Measurements from ENCODE around the gene BRAF.
"Not testable (repeated sequence)": the region's sequence is repeated elsewhere in the genome, so short reads cannot be mapped to it uniquely, and the experiment has no call there.

Gene BRAF

DNA sequence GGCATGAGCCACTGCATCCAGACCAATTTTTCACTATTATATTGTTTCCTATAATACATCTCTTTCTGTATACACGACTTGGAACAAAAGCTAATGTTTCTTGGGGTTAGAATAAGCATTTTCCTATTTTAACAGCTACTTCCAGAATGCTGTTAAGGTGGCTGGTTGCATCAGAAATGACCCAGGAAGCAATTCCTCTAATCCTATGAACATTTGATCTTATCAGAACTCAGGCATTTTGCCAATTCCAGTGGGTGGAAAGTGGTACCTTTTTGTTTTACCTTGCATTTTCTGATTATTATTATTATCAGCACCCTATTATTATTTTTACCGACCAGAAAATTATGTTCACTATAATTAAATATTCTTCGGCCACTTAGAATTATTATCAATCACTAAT is 154.9 kb downstream of the BRAF start:
- no peak for DNase-seq (ENCODE audit: low read depth)

DNA sequence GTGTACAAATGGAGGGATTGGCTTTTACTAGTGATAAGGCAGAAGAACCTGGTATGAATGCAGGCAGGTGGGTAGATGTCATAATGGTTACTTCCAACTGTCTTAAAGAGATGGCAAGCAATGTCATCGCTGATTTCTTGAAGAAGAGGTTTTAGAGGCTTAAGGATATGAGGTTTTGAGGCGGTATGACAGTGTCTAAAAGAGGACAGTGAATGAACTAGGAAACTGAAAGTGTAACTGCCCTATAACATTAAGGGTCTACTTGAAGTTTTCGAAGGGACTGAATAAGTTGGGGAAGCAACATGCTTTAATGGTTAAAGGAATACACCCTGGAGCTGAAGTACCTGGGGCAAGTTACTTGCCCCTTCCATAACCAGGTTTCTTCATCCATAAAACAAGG is 157.3 kb downstream of the BRAF start:
- DNase-seq (ENCODE audit: low read depth) = no peak

DNA sequence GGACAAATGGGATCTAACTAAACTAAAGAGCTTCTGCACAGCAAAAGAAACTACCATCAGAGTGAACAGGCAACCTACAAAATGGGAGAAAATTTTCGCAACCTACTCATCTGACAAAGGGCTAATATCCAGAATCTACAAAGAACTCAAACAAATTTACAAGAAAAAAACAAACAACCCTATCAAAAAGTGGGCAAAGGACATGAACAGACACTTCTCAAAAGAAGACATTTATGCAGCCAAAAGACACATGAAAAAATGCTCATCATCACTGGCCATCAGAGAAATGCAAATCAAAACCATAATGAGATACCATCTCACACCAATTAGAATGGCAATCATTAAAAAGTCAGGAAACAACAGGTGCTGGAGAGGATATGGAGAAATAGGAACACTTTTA is 159.3 kb downstream of the BRAF start:
- not testable (repeated sequence) for DNase-seq (ENCODE audit: low read depth)

DNA sequence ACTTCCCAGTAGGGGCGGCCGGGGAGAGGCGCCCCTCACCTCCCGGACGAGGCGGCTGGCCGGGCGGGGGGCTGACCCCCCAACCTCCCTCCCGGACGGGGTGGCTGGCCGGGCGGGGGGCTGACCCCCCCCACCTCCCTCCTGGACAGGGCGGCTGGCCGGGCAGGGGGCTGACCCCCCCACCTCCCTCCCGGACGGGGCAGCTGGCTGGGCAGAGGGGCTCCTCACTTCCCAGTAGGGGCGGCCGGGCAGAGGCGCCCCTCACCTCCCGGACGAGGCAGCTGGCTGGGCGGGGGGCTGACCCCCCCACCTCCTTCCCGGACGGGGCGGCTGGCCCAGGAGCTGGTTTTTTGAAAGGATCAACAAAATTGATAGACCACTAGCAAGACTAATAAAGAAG is 161.6 kb downstream of the BRAF start:
- DNase-seq (ENCODE audit: low read depth) = not testable (repeated sequence)

DNA sequence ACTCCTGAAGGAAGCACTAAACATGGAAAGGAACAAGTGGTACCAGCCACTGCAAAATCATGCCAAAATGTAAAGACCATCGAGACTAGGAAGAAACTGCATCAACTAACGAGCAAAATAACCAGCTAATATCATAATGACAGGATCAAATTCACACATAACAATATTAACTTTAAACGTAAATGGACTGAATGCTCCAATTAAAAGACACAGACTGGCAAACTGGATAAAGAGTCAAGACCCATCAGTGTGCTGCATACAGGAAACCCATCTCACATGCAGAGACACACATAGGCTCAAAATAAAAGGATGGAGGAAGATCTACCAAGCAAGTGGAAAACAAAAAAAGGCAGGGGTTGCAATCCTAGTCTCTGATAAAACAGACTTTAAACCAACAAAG is 163.4 kb downstream of the BRAF start:
- not testable (repeated sequence) for DNase-seq (ENCODE audit: low read depth)

DNA sequence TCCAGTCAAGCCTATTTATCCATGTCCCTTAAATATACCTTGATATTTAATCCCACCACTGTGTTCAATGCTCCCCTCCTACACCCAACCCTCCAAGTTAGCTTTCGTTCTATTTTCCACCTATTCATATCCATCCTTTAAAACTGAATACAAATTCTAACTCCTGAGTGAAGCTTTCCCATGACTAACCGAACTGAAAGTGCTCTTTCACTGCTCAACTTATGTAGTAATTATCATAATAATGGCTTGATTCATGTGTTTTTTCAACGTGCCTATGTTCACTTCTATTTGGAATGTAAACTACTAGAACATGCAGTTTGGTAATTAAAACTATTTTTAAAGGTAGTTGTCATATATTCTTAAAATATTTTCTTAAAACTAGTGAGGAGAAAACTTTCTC is 170.2 kb downstream of the BRAF start:
- DNase-seq (ENCODE audit: low read depth) = no peak

DNA sequence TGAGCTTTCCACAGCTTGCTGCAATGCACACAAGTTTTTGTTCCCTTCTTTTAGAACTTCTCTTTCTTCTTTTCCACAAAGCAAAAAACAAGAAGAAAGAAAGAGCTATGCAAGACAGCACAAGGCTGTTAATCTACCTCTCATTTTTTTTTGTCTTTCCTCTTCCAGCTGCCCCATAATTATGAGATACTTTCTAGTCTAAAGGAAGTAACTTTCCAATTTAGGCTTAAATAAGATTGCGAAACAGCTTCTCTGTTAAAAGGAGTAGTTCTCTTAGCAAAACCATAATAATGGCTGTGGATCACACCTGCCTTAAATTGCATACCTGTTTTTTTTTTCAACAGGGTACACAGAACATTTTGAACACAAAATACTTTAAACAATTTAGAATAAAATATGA is 172.2 kb downstream of the BRAF start:
- no peak for DNase-seq (ENCODE audit: low read depth)

DNA sequence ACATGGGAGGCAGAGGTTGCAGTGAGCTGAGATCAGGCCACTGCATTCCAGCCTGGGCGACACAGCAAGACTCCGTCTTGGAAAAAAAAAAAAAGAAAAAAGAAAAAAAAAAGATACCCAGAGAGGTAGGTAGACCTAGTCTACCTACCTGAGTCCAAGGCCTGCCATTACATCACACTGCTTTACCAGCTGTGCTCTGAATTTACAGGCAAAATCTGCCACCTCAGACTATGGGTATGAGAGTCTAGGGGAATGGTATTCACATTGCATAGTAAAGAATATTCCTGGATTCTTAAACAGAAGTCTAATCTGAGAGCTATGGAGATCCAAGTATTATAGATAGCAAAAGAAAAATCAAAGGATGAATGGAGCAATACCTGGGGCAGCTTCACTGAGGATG is 178.0 kb downstream of the BRAF start:
- DNase-seq (ENCODE audit: low read depth) = no peak

DNA sequence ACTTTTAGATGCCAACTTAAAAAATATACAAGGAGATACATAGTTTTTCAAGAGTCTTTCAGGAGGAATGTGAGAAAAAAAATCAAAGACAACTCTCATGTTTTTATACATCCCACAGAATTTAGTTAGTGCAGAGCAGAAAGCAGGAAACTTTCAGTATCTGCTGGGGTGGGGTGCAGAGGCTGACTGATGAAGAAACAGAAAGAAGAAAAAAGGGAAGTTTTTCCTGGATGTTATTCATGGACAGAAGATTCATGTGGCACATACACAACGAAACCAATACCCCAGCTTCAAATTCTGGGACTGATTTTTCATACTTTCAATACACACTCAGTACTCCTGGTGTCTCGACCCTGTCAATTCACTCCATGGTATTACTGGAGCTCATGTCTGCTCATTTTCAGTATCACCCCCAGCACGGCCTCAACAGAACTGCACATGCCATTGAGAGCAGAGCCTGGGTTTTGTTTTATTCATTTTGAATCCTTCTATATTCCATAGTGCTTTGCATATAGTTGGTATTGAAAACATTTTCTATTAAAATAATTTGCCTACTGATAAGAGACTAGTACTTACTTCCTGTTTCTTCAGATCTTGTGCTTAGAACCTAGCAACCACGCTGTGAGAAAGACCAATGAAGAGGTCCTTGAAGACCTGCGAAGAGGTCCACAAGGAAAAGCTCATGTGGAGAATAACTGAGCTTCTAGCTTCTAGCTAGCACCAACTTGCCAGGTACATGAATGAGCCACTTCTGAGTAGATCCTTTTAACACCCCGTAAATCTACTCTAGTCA is 179.3 kb downstream of the BRAF start:
- DNase-seq (ENCODE audit: low read depth) = no peak

DNA sequence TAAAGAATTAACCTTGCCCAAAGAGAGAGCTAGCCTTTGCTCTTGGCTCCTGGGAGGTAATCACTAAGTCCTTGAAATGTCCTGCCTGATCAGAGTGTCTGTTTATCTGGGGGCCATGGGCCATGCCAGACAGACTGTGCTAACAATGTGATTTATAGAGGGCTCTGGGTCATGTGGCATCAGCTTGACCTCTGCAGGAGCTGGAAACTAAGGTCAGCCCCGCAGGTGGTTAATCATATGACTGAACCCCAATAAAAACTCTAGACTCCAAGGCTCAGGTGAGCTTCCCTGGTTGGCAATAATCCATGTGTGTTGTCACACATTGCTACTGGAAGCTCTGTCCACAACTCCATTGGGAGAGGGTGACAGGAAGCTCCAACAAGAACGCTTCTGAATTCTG is 180.7 kb downstream of the BRAF start:
- DNase-seq (ENCODE audit: low read depth) = no peak

DNA sequence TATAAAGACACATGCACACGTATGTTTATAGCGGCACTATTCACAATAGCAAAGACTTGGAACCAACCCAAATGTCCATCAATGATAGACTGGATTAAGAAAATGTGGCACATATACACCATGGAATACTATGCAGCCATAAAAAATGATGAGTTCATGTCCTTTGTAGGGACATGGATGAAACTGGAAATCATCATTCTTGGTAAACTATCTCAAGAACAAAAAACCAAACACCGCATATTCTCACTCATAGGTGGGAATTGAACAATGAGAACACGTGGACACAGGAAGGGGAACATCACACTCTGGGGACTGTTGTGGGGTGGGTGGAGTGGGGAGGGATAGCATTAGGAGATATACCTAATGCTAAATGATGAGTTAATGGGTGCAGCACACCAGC is 181.5 kb downstream of the BRAF start:
- not testable (repeated sequence) for DNase-seq (ENCODE audit: low read depth)

DNA sequence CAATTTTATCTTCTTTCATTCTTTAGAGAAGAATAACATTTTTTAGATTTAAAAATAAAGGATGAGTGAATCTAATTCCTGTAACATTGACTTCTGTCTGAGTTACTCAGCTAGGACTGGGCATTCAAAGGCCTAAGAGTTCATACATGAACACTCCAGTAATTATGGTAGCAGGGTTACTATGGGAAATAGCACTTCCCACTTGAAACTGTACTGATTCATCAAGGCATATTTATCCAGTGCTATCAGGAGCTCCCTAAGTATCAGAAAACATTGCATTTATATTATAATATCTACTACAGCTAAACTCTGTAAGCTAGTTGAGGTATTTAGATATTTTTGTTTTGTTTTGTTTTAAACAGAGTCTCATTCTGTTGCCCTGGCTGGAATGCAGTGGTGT is 186.4 kb downstream of the BRAF start:
- no peak for DNase-seq (ENCODE audit: low read depth)

DNA sequence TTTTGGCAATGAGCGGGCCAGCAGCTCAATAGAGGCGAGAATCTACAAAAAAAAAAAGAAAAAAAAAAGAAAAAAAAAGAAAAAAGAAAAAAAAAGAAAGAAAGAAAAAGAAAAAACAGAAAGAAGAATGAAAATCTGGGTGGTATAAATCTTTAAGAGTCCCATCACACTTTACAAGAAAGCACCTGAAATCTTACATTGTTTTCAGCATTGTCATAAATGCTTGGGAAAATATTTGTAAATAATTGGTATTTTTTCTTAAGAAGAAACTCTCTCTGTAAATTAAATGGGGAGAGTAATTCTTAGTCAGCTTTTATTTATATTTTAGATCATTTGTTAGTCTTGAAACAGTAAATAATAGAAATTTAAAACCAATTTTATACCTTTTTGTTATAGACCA is 190.0 kb downstream of the BRAF start:
- DNase-seq (ENCODE audit: low read depth) = no peak

DNA sequence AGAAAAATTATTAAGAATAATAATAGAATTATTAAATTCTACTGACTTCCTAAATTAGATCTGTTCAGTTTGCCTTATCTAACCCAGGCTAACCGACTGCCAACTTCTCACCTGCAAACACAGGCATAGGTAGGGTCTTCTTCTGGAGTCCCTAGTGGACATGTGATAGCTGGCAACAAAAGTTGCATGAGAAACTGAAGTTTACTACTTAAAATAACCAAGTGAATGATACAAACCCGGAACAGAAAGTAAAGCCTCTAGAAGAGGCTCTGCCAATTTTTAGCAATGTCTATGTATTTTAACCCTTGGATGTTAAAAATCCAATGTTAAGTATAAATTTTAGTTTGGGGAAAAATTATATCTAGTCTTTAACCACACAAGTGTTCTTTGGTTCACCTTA is 190.6 kb downstream of the BRAF start:
- no peak for DNase-seq (ENCODE audit: low read depth)

DNA sequence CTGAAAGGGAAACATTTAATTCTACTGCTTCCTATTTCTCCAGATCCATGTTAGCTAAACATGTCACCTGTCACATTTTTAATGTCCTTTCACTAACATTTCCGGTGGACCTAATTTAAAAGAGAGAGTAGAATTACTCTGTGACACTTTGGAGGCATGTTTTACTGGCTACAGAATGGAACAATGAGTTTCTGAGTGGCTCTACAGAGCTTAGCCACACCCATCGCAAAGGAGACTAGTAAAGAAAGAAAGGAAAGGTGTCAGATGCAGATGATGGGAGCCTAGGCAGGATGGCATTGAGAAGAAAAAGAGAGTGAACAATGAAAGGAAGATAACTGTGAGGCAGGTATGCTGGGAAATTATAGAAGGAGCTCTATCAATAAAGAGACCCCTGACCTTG is 192.3 kb downstream of the BRAF start:
- DNase-seq (ENCODE audit: low read depth) = no peak

DNA sequence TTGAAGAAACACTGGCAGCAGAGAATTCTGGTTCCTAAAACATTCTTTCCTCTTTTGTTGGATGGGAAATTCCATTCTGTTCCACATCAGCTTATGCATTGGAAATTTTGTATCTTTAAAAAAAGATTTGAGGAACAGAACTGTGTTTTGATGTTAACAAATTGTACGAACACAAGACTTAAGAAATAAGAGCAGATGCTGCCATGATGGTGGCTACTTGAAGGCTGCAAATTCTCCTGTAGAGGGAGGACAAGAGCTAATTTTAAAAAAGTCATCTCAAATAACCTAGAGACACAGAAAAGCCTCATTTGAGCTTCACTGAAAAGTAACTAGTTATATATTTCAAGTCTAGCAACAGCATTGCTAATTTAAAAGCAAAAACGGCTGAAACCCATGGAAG is 198.4 kb downstream of the BRAF start:
- DNase-seq (ENCODE audit: low read depth) = no peak

DNA sequence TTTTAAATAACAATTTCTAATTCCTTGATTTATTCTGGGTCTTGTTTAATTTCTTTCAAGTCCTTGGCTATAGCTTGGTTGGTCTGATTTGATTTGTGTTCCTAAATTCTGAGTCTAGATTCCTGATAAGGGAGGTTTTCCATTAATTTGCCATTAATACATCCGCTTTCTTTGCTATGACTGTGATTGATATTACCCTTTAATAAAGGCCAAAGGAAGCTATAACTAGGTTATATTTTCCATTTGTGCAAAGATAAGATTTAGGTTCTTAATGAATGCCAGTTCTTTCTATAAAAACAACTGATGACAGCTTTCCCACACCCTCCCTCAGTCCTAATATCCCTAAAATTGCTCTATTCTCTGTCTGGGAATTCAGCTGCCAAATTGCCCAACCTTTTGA is 200.0 kb downstream of the BRAF start:
- DNase-seq (ENCODE audit: low read depth) = no peak

DNA sequence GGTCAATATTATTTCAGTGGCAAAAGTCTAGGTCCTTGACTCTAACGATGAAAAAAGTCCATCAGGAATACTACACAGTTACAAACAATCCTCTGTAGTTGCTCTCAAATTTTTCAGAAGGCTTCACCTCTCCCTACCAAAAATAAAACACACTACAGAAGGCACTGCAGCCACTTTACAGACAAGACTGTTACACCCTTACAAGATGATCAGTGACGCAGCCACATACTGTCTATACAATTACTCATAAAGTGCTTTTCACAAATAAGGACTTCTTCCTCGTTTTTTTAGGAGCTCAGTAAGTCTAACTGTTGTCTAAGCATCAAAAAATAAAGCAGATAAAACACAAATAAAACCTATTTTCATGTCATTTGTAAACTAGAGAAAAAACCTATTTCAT is 201.2 kb downstream of the BRAF start:
- DNase-seq (ENCODE audit: low read depth) = no peak

DNA sequence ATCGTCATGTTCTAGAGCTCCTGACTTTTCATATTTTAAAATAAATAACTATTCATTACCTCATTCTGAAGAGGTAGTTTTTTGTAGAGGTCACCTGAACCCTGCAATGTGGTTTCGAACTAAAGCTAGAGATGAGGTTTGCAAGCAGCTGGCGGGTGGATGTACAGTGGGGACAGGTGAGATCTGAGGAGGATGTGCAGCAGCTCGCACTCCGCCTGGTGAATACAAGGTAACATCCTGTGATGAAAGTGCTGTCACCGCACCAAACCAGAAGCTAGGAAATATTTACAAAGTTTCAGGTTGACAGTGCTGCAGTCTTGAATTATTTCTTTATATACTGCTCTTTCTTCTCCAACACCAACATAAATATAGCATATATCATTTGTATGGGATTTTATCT is 201.7 kb downstream of the BRAF start:
- DNase-seq (ENCODE audit: low read depth) = no peak

DNA sequence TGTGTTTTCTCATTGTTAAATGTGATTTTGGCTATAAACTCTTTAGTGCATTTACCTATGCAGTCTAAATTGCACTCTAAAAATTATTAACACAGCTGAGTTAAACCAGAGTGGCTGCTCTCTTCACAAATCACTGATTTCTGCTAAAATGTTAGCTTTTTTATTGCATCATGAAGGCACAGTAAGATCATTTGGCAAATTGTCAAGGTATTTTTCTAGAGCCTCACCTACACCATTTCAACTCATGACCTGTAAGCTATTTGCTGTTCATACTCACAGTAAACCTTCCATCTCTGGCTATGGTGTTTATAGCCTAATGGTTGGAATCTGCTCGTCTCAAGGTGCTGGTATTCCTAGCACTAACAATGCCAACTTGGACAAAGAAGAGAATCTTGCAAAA is 202.5 kb downstream of the BRAF start:
- DNase-seq (ENCODE audit: low read depth) = no peak

DNA sequence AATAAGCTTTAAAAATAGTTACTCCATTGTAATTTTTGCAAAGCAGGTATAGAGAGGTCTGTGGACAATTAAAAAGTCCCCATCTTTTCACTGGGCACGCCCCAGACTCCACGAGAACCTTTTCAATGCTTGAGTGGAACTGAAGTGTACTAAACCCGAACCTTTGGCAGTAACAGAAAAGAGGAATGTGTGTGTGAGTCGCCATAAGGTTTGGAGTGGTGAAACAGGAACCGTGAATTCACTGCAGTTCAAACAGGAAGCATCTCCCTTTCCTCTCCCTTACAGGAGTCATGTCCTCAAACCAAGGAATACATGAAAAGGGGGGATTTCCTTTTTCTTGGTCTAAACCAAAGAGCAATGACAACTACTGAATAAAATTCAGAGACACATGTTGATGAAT is 205.0 kb downstream of the BRAF start:
- no peak for DNase-seq (ENCODE audit: low read depth)

DNA sequence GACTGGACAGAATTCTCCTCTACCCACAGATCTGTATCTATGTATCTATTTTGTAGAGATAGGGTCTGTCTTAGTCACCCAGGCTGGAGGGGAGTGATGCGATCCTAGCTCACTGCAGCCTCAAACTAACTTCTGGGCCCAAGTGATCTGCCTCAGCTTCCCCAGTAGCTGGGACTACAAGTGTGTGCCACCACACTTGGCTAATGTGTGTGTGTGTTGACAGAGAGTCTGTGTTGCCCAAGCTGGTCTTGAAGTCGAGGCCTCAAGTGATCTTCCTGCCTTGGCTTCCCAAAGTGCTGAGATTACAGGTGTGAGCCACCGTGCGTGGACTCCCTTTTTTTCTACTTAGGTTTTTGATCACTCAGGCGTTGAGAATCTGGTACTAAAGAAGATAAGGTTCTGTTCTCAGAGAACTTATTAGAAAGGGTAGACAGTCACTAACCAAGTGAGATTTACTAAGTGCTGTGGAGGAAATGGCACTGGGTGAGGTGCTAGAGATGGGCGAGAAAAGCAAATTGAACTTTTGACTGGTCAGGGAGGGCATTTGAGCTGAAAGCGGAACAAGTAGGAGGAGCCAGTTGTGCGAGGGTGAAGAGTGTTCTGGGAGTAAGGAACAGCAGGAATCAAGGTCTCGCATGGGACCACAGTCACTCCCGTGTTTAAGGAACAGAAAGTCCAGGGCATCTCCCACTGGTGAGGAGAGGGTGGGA is 210.2 kb downstream of the BRAF start:
- no peak for DNase-seq (ENCODE audit: low read depth)

DNA sequence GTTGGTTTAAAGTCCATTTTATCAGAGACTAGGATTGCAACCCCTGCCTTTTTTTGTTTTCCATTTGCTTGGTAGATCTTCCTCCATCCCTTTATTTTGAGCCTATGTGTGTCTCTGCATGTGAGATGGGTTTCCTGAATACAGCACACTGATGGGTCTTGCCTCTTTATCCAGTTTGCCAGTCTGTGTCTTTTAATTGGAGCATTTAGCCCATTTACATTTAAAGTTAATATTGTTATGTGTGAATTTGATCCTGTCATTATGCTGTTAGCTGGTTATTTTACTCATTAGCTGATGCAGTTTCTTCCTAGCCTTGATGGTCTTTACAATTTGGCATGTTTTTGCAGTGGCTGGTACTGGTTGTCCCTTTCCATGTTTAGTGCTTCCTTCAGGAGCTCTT is 212.3 kb downstream of the BRAF start:
- DNase-seq (ENCODE audit: low read depth) = not testable (repeated sequence)

DNA sequence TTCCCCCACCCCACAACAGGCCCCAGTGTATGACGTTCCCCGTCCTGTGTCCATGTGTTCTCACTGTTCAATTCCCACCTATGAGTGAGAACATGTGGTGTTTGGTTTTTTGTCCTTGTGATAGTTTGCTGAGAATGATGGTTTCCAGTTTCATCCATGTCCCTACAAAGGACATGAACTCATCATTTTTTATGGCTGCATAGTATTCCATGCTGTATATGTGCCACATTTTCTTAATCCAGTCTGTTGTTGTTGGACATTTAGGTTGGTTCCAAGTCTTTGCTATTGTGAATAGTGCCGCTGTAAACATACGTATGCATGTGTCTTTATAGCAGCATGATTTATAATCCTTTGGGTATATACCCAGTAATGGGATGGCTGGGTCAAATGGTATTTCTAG is 216.0 kb downstream of the BRAF start:
- not testable (repeated sequence) for DNase-seq (ENCODE audit: low read depth)

Measured in stimulated activated CD8-positive, alpha-beta memory T cell treated with anti-CD3 and anti-CD28 coated beads, Interleukin-15, amount 100 ng/mL, for 1 hour (primary cell).